ENCODE measurements around the gene SLC25A29.

DNA sequence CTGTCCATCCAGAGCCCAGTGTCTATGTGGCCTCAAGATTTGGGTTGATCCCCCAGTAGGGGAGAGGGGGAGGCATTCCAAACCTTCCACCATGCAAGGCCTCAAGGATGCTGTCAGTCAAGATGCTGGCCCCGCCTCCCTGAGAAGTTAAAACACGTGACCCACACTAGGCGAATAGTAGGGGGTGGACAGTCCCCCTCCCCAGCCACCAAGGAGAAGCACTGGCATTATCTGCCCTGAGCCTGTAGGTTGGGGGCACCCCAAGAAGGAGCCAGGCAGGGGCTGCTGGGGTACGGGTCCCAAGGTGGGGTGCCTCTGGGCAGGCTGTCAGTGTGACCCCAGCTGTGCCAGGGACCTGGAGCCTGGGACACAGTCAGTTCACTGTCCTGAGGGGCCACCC lies 2.3 kb downstream of the SLC25A29 start:
- TF ChIP-seq, protein P1, sequence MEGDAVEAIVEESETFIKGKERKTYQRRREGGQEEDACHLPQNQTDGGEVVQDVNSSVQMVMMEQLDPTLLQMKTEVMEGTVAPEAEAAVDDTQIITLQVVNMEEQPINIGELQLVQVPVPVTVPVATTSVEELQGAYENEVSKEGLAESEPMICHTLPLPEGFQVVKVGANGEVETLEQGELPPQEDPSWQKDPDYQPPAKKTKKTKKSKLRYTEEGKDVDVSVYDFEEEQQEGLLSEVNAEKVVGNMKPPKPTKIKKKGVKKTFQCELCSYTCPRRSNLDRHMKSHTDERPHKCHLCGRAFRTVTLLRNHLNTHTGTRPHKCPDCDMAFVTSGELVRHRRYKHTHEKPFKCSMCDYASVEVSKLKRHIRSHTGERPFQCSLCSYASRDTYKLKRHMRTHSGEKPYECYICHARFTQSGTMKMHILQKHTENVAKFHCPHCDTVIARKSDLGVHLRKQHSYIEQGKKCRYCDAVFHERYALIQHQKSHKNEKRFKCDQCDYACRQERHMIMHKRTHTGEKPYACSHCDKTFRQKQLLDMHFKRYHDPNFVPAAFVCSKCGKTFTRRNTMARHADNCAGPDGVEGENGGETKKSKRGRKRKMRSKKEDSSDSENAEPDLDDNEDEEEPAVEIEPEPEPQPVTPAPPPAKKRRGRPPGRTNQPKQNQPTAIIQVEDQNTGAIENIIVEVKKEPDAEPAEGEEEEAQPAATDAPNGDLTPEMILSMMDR (conservative IDR thresholded peaks at IDR 0.05; ENCODE audit: low read depth, low read length): no peak
- TF ChIP-seq FOS (IDR thresholded peaks at IDR 0.05; ENCODE audit: low read depth, low read length) (no peak), POLR2A (IDR thresholded peaks at IDR 0.05; ENCODE audit: low read depth, low read length) (no peak), RAD21 (IDR thresholded peaks at IDR 0.05; ENCODE audit: low read length) (no peak), CHD1 (IDR thresholded peaks at IDR 0.05; ENCODE audit: low read depth, low read length) (no peak), RCOR1 (IDR thresholded peaks at IDR 0.05; ENCODE audit: insufficient replicate concordance, low read length) (no peak), CEBPB (IDR thresholded peaks at IDR 0.05; ENCODE audit: low read depth, low read length) (no peak), NFE2L2 (IDR thresholded peaks at IDR 0.05; ENCODE audit: low read depth, low read length) (no peak), RFX5 (IDR thresholded peaks at IDR 0.05; ENCODE audit: low read depth, low read length) (no peak), SMC3 (IDR thresholded peaks at IDR 0.05; ENCODE audit: low read depth, low read length) (no peak), MAFK (IDR thresholded peaks at IDR 0.05; ENCODE audit: low read depth, low read length) (no peak)

Data from IMR-90 (cell line).